SK-N-SH (cell line): ENCODE results near the gene GPR158. TPM values are rescaled to one million over a fixed set of nuclear protein-coding genes. Genes with fewer than 3 reads are reported as not detected.

Experiments
- CTCF ChIA-PET: fragments of 300-600, 350-600 bp; formaldehyde crosslinking; extraction: SDS; loops from one replicate; lab custom pipeline; 2021; lab: Yijun Ruan, JAX
- POLR2A ChIA-PET: fragments of 350-600 bp; sonication (Branson Sonifier 250); formaldehyde crosslinking; extraction: SDS; loops from one replicate; lab custom pipeline; 2020; ENCODE audit warnings: antibody characterized with exemption, inconsistent platforms; lab: Yijun Ruan, JAX
- DNase-seq: peaks from one replicate; pipeline ENCODE4 v3.0.0; 2012
- H2AFZ ChIP-seq: fragments of 200-600 bp; sonication (generic); 2 replicates; pipeline ENCODE4 v1.8.1; 2016; ENCODE audit warnings: antibody characterized with exemption, mild to moderate bottlenecking, low read depth
- H3F3A ChIP-seq: fragments of 200-600 bp; sonication (generic); replicated peaks from 2 replicates; pipeline ENCODE3; 2016; ENCODE audit warnings: antibody characterized with exemption, mild to moderate bottlenecking; ENCODE audit not compliant: insufficient read depth
- H3K27ac ChIP-seq, 2 experiments: fragments of 200-500 bp in 1 of 2; fragments of 200-600 bp in 1 of 2; sonication (Bioruptor generic) in 1 of 2; sonication (generic), shearing (Covaris generic) in 1 of 2; 2 replicates each; pipeline versions ENCODE4 v1.5.1 to v1.6.1; 2014 to 2016; ENCODE audit warnings: low read depth in 2 of 2, inconsistent platforms in 1 of 2, low read length in 1 of 2, mild to moderate bottlenecking in 1 of 2, mixed read lengths in 1 of 2
- H3K27me3 ChIP-seq: fragments of 200-600 bp; sonication (generic), shearing (Covaris generic); 2 replicates; pipeline ENCODE4 v1.6.1; 2016; ENCODE audit warnings: mixed run types; ENCODE audit not compliant: insufficient read depth
- H3K36me3 ChIP-seq, 2 experiments: fragments of 200-500 bp in 1 of 2; fragments of 200-600 bp in 1 of 2; sonication (Bioruptor generic) in 1 of 2; sonication (generic) in 1 of 2; replicated peaks in 1 of 2; 2 replicates each; pipeline versions ENCODE3 to v1.5.1; 2014 to 2016; ENCODE audit warnings: low read length in 1 of 2, mild to moderate bottlenecking in 1 of 2; ENCODE audit not compliant: insufficient read depth in 2 of 2, control insufficient read depth in 1 of 2
- H3K4me1 ChIP-seq, 2 experiments: fragments of 200-500 bp in 1 of 2; fragments of 200-600 bp in 1 of 2; sonication (Bioruptor generic) in 1 of 2; sonication (generic), shearing (Covaris generic) in 1 of 2; 2 replicates each; pipeline versions ENCODE4 v1.5.1 to v1.6.1; 2014 to 2016; ENCODE audit warnings: low read depth in 1 of 2, low read length in 1 of 2, mixed run types in 1 of 2; ENCODE audit not compliant: insufficient read depth in 2 of 2, control insufficient read depth in 1 of 2
- H3K4me2 ChIP-seq: fragments of 200-600 bp; sonication (generic), shearing (Covaris generic); 2 replicates; pipeline ENCODE4 v1.6.1; 2017; ENCODE audit warnings: mixed run types
- H3K4me3 ChIP-seq, 2 experiments: fragments of 200-500 bp in 1 of 2; fragments of 200-600 bp in 1 of 2; sonication (Bioruptor generic) in 1 of 2; sonication (generic), shearing (Covaris generic) in 1 of 2; 2 replicates each; pipeline versions ENCODE4 v1.5.1 to v1.8.1; 2014 to 2016; ENCODE audit warnings: low read depth in 2 of 2, inconsistent platforms in 1 of 2, low read length in 1 of 2, mild to moderate bottlenecking in 1 of 2, mixed read lengths in 1 of 2, moderate library complexity in 1 of 2
- H3K79me2 ChIP-seq: fragments of 200-600 bp; sonication (generic); 2 replicates; pipeline ENCODE4 v1.8.1; 2017; ENCODE audit warnings: mild to moderate bottlenecking; ENCODE audit not compliant: insufficient read depth
- H3K9ac ChIP-seq: fragments of 200-600 bp; sonication (generic); 2 replicates; pipeline ENCODE4 v1.6.1; 2017; ENCODE audit warnings: mixed run types
- H3K9me2 ChIP-seq: fragments of 200-600 bp; sonication (generic); 2 replicates; pipeline ENCODE4 v1.6.1; 2017; ENCODE audit warnings: mixed run types
- H3K9me3 ChIP-seq: fragments of 200-600 bp; sonication (generic); 2 replicates; pipeline ENCODE4 v1.6.1; 2017; ENCODE audit warnings: mixed run types, mild to moderate bottlenecking, moderate library complexity
- H4K20me1 ChIP-seq: fragments of 200-600 bp; sonication (generic); 2 replicates; pipeline ENCODE4 v1.6.1; 2017; ENCODE audit warnings: mild to moderate bottlenecking, mixed run types; ENCODE audit not compliant: insufficient read depth
- CHD2 ChIP-seq: fragments of 150-350 bp; IDR thresholded peaks from 2 replicates; pipeline ENCODE4 v1.6.1; 2018; ENCODE audit warnings: low read length; ENCODE audit not compliant: partially characterized antibody
- CTCF ChIP-seq: fragments of 200-600 bp; sonication (generic); IDR thresholded peaks from 2 replicates; pipeline ENCODE4 v1.6.1; 2017; ENCODE audit warnings: antibody characterized with exemption, mild to moderate bottlenecking, moderate library complexity
- ELF1 ChIP-seq: IDR thresholded peaks from 2 replicates; pipeline ENCODE4 v1.4.0; 2012
- EP300 ChIP-seq, 2 experiments: IDR thresholded peaks; 2 replicates each; pipeline versions ENCODE4 v1.4.0 to v1.6.1; 2012; ENCODE audit warnings: borderline replicate concordance in 1 of 2, low read depth in 1 of 2, low read length in 1 of 2
- FOSL2 ChIP-seq: IDR thresholded peaks from 2 replicates; pipeline ENCODE4 v1.4.0; 2012; ENCODE audit warnings: low read depth, mild to moderate bottlenecking, moderate library complexity, borderline replicate concordance
- FOXJ3 ChIP-seq: sonication (generic); formaldehyde crosslinking; IDR thresholded peaks from 2 replicates; pipeline ENCODE4 v1.5.1; 2020; ENCODE audit warnings: mild to moderate bottlenecking, missing genetic modification reagents
- FOXM1 ChIP-seq: IDR thresholded peaks from 2 replicates; pipeline ENCODE4 v1.4.0; 2012; ENCODE audit warnings: low read depth, mild to moderate bottlenecking
- GABPA ChIP-seq: IDR thresholded peaks from 2 replicates; pipeline ENCODE4 v1.4.0; 2012; ENCODE audit warnings: low read depth, mild to moderate bottlenecking
- GATA2 ChIP-seq: sonication (generic); formaldehyde crosslinking; IDR thresholded peaks from 2 replicates; pipeline ENCODE4 v1.5.0; 2020; ENCODE audit warnings: mild to moderate bottlenecking, missing genetic modification reagents
- IRF3 ChIP-seq: fragments of 150-350 bp; IDR thresholded peaks from 2 replicates; pipeline ENCODE4 v1.6.1; 2016; ENCODE audit warnings: mild to moderate bottlenecking, low read depth, low read length
- MAX ChIP-seq: IDR thresholded peaks from 2 replicates; pipeline ENCODE4 v1.4.0; 2012; ENCODE audit warnings: low read depth
- MEF2A ChIP-seq: IDR thresholded peaks from 2 replicates; pipeline ENCODE4 v1.4.0; 2012; ENCODE audit warnings: low read depth, borderline replicate concordance
- MXI1 ChIP-seq: IDR thresholded peaks from 2 replicates; pipeline ENCODE4 v1.6.1; 2012; ENCODE audit warnings: mild to moderate bottlenecking, low read depth, low read length, improper control_type of control experiment
- NRF1 ChIP-seq: IDR thresholded peaks from 2 replicates; pipeline ENCODE4 v1.6.1; 2012; ENCODE audit warnings: low read depth, mild to moderate bottlenecking, low read length
- POLR2AphosphoS5 ChIP-seq: IDR thresholded peaks from 2 replicates; pipeline ENCODE4 v1.6.1; 2012; ENCODE audit warnings: low read depth, low read length
- RCOR1 ChIP-seq: fragments of 150-350 bp; IDR thresholded peaks from 2 replicates; pipeline ENCODE4 v1.6.1; 2017; ENCODE audit warnings: antibody characterized with exemption, low read length
- REST ChIP-seq: IDR thresholded peaks from 2 replicates; pipeline ENCODE4 v1.6.1; 2012; ENCODE audit warnings: mild to moderate bottlenecking, low read depth, low read length, moderate library complexity
- RFX5 ChIP-seq: IDR thresholded peaks from 2 replicates; pipeline ENCODE4 v1.6.1; 2012; ENCODE audit warnings: mild to moderate bottlenecking, improper control_type of control experiment, low read length
- SIN3A ChIP-seq: IDR thresholded peaks from 2 replicates; pipeline ENCODE4 v1.6.1; 2012; ENCODE audit warnings: low read depth, mild to moderate bottlenecking, low read length, moderate library complexity, borderline replicate concordance
- SMC3 ChIP-seq: IDR thresholded peaks from 2 replicates; pipeline ENCODE4 v1.6.1; 2012; ENCODE audit warnings: low read depth, low read length, improper control_type of control experiment
- TAF1 ChIP-seq: IDR thresholded peaks from 2 replicates; pipeline ENCODE4 v1.6.1; 2012; ENCODE audit warnings: low read depth, mild to moderate bottlenecking, low read length, moderate library complexity, borderline replicate concordance
- TCF12 ChIP-seq: IDR thresholded peaks from 2 replicates; pipeline ENCODE4 v1.4.0; 2012
- USF1 ChIP-seq: IDR thresholded peaks from 2 replicates; pipeline ENCODE4 v1.4.0; 2012; ENCODE audit warnings: low read depth, borderline replicate concordance
- WGBS: methylation state at CpG from one replicate; pipeline ENCODE4 v1.1.6; 2017; ENCODE audit warnings: low lambda C conversion rate; 5-methylcytosine and 5-hydroxymethylcytosine counted together
- polyA plus RNA-seq, 3 experiments: library from polyadenylated mRNA; depleted of rRNA; stranded (reverse); fragments of >200 nt; gene quantifications; 2 replicates each; pipeline ENCODE4 v1.2.3, GENCODE V29; 2012

GPR158 gene
- polyA plus RNA-seq, 1 of the 3 experiments (the other 2 are of a cell fraction) = not detected

GRCh38 chr10:25425776-25426175 lies 251.0 kb downstream of the GPR158 start:
- H3F3A ChIP-seq = no peaks in the 10 kb centered on the region
- TF ChIP-seq IRF3 (no peak), MAX (no peak), CHD2 (no peak), GATA2 (no peak), GABPA (no peak), SMC3 (no peak), EP300 (IDR thresholded peaks at IDR 0.05; ENCODE audit: borderline replicate concordance in 1 of 2, low read depth in 1 of 2, low read length in 1 of 2) (no peak), RCOR1 (no peak), RFX5 (no peak), FOXJ3 (no peak), TCF12 (no peak), MEF2A (no peak), CTCF (no peak), TAF1 (no peak), FOSL2 (no peak), NRF1 (no peak), ELF1 (no peak)
- POLR2A ChIA-PET = no interaction called here
- H3K79me2 ChIP-seq = no peaks in the 10 kb centered on the region
- DNase-seq = no peak
- H3K27ac ChIP-seq = no peak overlapping the region
- no peak overlapping the region for H3K4me3 ChIP-seq
- H4K20me1 ChIP-seq = no peaks in the 10 kb centered on the region
- no peaks in the 10 kb centered on the region for H3K9me3 ChIP-seq
- no peaks in the 10 kb centered on the region for H3K9me2 ChIP-seq
- no peak overlapping the region for H2AFZ ChIP-seq
- no peak overlapping the region for H3K4me2 ChIP-seq
- H3K27me3 ChIP-seq = no peaks in the 10 kb centered on the region
- H3K9ac ChIP-seq = no peak overlapping the region
- no peaks in the 10 kb centered on the region for H3K36me3 ChIP-seq
- WGBS = 10% methylated on average over 2 of the region's 2 CpGs
- H3K4me1 ChIP-seq = no peaks in the 10 kb centered on the region
- CTCF ChIA-PET = no interaction called here

GRCh38 chr10:25436431-25436830 lies 261.6 kb downstream of the GPR158 start:
- 49% methylated on average over 2 of the region's 2 CpGs for WGBS
- Histone ChIP-seq H3K36me3 (no peaks in the 10 kb centered on the region), H2AFZ (no peak overlapping the region), H3K9me2 (no peaks in the 10 kb centered on the region), H3K9ac (no peak overlapping the region), H3K79me2 (no peaks in the 10 kb centered on the region), H3K9me3 (no peaks in the 10 kb centered on the region), H3K27ac (no peak overlapping the region), H3F3A (no peaks in the 10 kb centered on the region), H4K20me1 (no peaks in the 10 kb centered on the region), H3K4me3 (no peak overlapping the region), H3K27me3 (no peaks in the 10 kb centered on the region), H3K4me1 (no peaks in the 10 kb centered on the region), H3K4me2 (no peak overlapping the region)
- ChIA-PET CTCF (no interaction called here), POLR2A (no interaction called here)
- no peak for DNase-seq
- TF ChIP-seq USF1 (no peak), POLR2AphosphoS5 (no peak), SIN3A (no peak), REST (no peak), MXI1 (no peak), FOXM1 (no peak), GATA2 (no peak), MAX (no peak), TAF1 (no peak)
